ENCODE measurements around the gene ZBTB48. TPM values are rescaled to one million over a fixed set of nuclear protein-coding genes. Genes with fewer than 3 reads are reported as not detected.
"Not testable (repeated sequence)": the region's sequence is repeated elsewhere in the genome, so short reads cannot be mapped to it uniquely, and the experiment has no call there.

ZBTB48 gene
- total RNA-seq, 2 donors from 2014 or later: 28.2 to 31.0 TPM

- no peaks in the 10 kb centered on the region for H3K9me3 ChIP-seq (ENCODE audit: control insufficient read depth, low read length)
- H3K27me3 ChIP-seq (ENCODE audit: control insufficient read depth, insufficient read depth, low read length, poor library complexity, severe bottlenecking): no peaks in the 10 kb centered on the region
- 86 to 93% methylated on average over 16 to 19 of the region's 19 CpGs for WGBS, 2 experiments (ENCODE audit: insufficient coverage in 1 of 2, insufficient read length in 1 of 2)
- DNase-seq: peak; percentile 50
- H3K4me1 ChIP-seq (ENCODE audit: control insufficient read depth, insufficient read depth, low read length): no peaks in the 10 kb centered on the region
- H3K27ac ChIP-seq (ENCODE audit: low read depth, low read length): peak within 1 kb of the TSS; percentile 44
- Mint-ChIP-seq H3K9me3 (no peaks in the 10 kb centered on the region), H3K36me3 (ENCODE audit: low read depth) (peaks cover 8% of the 10 kb centered on the region), H3K27ac (peak within 1 kb of the TSS; percentile 48), H3K27me3 (ENCODE audit: insufficient read depth) (no peaks in the 10 kb centered on the region), H3K4me3 (peak within 1 kb of the TSS; percentile 78), H3K4me1 (peaks cover 8% of the 10 kb centered on the region)
- peak within 1 kb of the TSS; percentile 88 for H3K4me3 ChIP-seq (ENCODE audit: low read length)
- H3K36me3 ChIP-seq (ENCODE audit: control insufficient read depth, insufficient read depth, low read length): peaks cover 8% of the 10 kb centered on the region
- no peak for TF ChIP-seq CTCF (conservative IDR thresholded peaks at IDR 0.05)
- peak within 1 kb of the TSS; percentile 92 for H3K9ac ChIP-seq (ENCODE audit: extremely low read depth, low read length, poor library complexity, severe bottlenecking)
Observed at GRCh38 chr1:6554907-6555778, 24.7 kb upstream of the ZBTB48 start, which contains the start of gene TAS1R1. TSS of gene TAS1R1 (plus strand) at chr1:6555307. CDS start at chr1:6555374, 67 bp downstream.

GRCh38 chr1:6557597-6557996 lies 22.2 kb upstream of the ZBTB48 start:
- Histone ChIP-seq H3K27me3 (ENCODE audit: control insufficient read depth, insufficient read depth, low read length, poor library complexity, severe bottlenecking) (no peaks in the 10 kb centered on the region), H3K4me1 (ENCODE audit: control insufficient read depth, insufficient read depth, low read length) (no peaks in the 10 kb centered on the region), H3K27ac (ENCODE audit: low read depth, low read length) (no peak overlapping the region), H3K36me3 (ENCODE audit: control insufficient read depth, insufficient read depth, low read length) (no peaks in the 10 kb centered on the region), H3K9me3 (ENCODE audit: control insufficient read depth, low read length) (no peaks in the 10 kb centered on the region), H3K9ac (ENCODE audit: extremely low read depth, low read length, poor library complexity, severe bottlenecking) (no peak overlapping the region), H3K4me3 (ENCODE audit: low read length) (no peak overlapping the region)
- peaks cover 4% of the 10 kb centered on the region for H3K36me3 Mint-ChIP-seq (ENCODE audit: low read depth)
- WGBS, 2 experiments (ENCODE audit: insufficient coverage in 1 of 2, insufficient read length in 1 of 2): 96% methylated on average over 1 of the region's 1 CpG; no CpG with 5 or more reads in 1 of the 2 experiments
- H3K27me3 Mint-ChIP-seq (ENCODE audit: insufficient read depth): peaks cover 8% of the 10 kb centered on the region
- no peak for DNase-seq
- H3K9me3 Mint-ChIP-seq: peaks cover 9% of the 10 kb centered on the region
- H3K4me1 Mint-ChIP-seq: peaks cover 8% of the 10 kb centered on the region
- H3K4me3 Mint-ChIP-seq: no peak overlapping the region
- no peak overlapping the region for H3K27ac Mint-ChIP-seq
- TF ChIP-seq CTCF (conservative IDR thresholded peaks at IDR 0.05): no peak

GRCh38 chr1:6559161-6559560 lies 20.6 kb upstream of the ZBTB48 start:
- WGBS, 2 experiments (ENCODE audit: insufficient coverage in 1 of 2, insufficient read length in 1 of 2): 91 to 97% methylated on average over 4 to 11 of the region's 11 CpGs

More at GRCh38 chr1:6559161-6559560, 20.6 kb upstream of the ZBTB48 start:
- not testable (repeated sequence) for H3K27me3 ChIP-seq (ENCODE audit: control insufficient read depth, insufficient read depth, low read length, poor library complexity, severe bottlenecking); H3K27me3 Mint-ChIP-seq (ENCODE audit: insufficient read depth); H3K4me1 Mint-ChIP-seq; H3K36me3 ChIP-seq (ENCODE audit: control insufficient read depth, insufficient read depth, low read length); DNase-seq; H3K27ac ChIP-seq (ENCODE audit: low read depth, low read length); H3K4me3 ChIP-seq (ENCODE audit: low read length); H3K9ac ChIP-seq (ENCODE audit: extremely low read depth, low read length, poor library complexity, severe bottlenecking); H3K4me3 Mint-ChIP-seq; H3K4me1 ChIP-seq (ENCODE audit: control insufficient read depth, insufficient read depth, low read length); H3K36me3 Mint-ChIP-seq (ENCODE audit: low read depth); H3K9me3 Mint-ChIP-seq; H3K9me3 ChIP-seq (ENCODE audit: control insufficient read depth, low read length); H3K27ac Mint-ChIP-seq

Data from endodermal cell (in vitro differentiated cells).